Stimulated activated CD8-positive, alpha-beta memory T cell treated with anti-CD3 and anti-CD28 coated beads, Interleukin-12 subunit alpha, Interleukin-12 subunit beta, amount 100 ng/mL, for 24 hours (primary cell): ENCODE data around the gene ATAD2B.
A peak's percentile ranks its signal among the peaks of the same experiment; 100 is the strongest.
"Not testable (repeated sequence)": the region's sequence is repeated elsewhere in the genome, so short reads cannot be mapped to it uniquely, and the experiment has no call there.

Experiments
- DNase-seq: peaks from one replicate; pipeline ENCODE4 v3.0.0-alpha.2; 2020; ENCODE audit errors: extremely low read depth

The ATAD2B gene

DNA sequence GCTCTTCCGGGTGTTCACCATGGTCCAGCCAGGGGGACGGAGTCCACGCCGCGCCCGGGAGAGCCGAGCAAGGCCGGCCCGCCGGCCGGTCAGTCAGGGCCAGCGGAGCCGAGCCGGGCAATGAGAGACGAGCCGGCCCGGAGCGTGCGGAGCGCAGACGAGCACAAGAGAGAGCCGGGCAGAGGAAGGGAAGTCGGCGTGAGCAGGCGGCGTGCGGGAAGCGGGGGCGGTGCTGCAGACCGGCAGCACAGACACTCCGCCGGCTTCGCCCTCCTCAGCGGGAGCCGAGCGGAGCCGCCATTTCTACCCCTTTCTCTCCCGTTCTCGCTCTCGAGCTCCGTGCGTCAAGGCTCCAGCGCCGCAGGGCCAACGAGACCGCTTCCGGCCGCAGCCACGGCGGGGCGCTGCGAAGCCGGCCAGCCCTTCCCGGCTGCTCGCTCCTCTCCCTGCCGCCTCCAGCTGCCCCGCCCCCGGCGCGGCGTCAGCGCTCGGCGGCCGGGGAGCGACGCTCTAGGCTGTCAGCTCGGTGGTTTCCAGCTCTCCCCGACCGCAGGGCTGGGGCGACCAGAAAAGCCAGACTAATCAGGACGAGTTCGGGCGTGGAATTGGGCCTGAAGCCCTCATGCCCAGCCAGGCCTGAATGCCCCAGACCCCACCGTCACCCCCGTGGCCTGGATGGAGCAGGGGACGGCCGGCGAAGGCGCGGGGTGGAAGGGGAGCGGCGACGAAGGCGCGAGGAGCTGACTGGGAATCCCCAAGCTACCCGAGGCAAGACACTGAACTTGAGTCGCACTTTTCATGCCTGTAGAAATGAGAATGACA lies at the start of gene ATAD2B:
Gene ATAD2B, minus strand, starts transcription at position 374 of the 822 bp plus-strand sequence. Its CDS starts 353 bp downstream, at position 21.
- DNase-seq = peak; percentile 80

DNA sequence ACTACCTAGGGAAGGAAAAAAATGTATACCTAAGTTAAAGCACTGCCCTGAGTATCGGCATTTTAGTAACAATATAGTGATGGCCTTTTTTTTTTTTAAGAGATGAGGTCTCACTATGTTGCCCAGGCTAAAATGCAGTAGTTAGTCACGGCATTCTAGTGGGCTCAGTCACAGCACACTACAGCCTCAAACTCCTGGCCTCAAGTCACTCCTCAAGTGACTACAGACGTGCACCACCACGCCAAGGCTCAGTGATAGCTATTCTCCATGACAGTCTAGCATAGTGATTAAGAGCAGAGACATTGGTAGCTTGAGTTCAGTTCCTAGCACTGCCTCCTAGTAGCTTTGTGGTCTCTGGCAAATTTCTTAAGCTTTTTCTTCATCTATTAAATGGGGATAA lies 40.9 kb upstream of the ATAD2B start:
- DNase-seq = no peak

DNA sequence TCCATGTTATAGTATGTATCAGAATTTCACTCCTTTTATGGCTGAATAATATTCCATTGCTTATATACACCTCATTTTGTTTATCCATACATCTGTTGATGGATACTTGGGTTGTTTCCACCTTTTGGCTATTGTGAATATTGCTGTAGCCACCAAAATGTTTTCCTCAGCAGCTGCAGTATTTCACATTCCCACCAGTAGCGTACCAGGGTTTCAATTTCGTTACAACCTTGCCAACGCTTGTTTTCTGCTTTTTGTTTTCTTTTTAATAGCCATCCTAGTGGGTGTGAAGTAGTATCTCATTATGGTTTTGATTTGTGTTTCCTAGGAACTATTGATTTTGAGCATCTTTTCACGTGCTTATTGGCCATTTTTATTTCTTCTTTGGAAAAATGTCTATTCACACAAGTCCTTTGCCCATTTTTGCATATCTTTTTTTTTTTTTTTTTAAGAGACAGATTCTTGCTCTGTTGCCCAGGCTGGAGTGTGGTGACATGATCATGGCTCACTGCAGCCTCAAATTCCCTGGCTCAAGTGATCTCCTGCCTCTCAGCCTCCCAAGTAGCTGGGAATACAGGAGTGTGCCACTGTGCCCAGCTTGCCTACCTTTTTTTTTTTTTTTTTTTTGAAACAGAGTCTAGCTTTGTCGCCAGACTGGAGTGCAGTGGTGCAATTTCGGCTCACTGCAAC lies 27.5 kb upstream of the ATAD2B start:
- DNase-seq = no peak

DNA sequence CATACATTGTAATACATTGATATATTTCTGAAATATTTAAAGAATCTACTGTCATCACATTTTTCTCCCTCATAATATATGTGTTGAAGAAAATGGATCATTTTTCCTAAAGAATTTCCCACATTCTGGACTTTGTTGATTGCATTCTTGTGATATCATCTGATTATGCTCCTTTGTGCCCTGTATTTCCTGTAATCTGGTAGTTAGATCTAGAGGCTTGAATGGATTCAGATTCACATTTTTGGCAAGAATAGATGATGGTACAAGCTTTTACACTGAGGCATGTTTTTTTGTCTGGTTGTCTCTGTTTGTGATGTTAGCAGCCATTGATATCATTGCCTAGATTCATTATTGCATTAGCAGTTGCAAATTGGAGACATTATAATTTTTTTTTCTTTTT lies 26.7 kb upstream of the ATAD2B start:
- no peak for DNase-seq

DNA sequence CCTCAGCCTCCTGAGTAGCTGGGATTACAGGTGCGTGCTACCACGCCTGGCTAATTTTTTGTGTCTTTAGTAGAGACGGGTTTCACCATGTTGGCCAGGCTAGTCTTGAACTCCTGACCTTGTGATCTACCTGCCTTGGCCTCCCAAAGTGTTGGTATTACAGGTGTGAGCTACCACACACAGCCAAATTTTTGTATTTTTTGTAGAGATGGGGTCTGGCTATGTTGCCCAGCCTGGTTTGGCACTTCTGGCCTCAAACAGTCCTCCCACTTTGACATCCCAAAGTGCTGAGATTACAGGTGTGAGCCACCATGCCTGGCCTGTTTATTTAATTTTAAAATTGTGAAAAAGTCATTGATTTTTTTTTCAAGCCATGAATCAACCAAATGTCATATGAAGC lies 25.6 kb upstream of the ATAD2B start:
- DNase-seq = not testable (repeated sequence)

DNA sequence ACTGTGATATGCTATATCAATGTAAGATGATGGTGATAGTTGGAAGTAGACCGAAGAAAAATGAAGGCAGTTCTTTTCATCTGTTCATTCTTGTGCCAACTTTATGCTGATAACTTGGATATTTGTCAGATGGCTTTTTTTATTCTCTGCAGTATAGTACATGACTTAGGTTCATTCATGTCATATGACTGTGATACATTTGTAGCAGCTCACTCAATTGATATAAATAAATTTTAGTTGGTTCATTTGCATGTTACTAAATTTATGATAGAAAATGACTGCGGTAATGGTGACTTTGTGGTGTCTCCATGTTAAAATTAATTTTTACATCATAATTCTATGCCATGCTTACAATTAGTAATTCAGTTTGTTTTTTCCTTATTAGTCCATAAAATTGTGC lies 20.4 kb upstream of the ATAD2B start:
- no peak for DNase-seq

DNA sequence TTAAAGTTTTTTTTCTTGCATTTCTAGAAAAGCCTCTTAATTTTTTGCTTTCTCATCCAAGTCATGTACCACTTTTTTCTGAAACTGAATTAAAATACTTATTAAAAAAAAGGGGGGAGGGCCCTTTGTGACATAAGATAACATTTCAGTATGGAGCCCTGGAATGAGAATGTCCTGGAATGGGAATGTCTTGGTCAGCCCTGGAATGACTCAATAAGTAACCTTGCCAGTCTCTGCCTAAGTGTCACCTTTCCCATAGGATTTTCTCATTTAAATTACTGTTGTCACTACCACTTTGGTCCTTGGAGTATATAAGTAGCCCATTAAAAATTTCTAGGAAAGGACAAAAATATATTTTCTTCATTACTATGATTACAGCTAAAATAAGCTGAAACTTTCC lies 18.1 kb upstream of the ATAD2B start:
- DNase-seq = no peak

DNA sequence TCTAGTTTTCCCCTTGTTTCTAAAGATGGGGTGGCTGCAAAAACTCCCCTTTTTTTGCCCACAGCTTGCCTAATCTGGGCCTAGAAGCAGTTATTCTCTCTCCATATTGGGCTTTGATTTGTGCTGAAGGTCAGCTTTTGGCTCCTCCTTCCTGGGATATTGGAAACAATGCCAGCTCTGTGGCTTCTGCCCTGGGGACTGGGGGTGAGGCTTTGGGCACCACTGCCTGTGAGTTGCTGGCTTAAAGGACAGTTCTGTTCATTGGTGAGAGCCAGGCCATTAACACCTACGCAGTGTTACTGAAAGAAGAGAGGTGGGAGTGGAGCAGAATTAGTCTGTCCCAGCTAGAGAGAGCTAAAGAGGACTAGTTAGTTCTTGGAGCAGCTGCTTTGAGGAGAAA lies 17.6 kb upstream of the ATAD2B start:
- no peak for DNase-seq

DNA sequence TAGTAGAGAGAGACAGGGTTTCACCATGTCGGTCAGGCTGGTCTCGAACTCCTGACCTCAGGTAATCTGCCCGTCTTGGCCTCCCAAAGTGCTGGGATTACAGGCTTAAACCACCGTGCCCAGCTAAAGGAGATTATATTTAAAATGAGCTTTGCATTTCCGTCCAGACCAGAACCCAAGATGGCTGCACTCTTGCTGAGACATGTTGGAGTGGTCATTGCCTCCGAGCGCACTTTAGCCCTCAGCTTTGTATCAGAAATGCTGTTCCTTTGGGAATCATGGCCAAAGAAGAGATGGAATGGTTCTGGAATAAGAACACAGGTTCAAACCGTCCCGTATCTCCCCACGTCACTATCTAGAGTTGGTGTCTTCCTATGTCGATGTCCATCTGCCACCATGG lies 16.7 kb upstream of the ATAD2B start:
- no peak for DNase-seq

DNA sequence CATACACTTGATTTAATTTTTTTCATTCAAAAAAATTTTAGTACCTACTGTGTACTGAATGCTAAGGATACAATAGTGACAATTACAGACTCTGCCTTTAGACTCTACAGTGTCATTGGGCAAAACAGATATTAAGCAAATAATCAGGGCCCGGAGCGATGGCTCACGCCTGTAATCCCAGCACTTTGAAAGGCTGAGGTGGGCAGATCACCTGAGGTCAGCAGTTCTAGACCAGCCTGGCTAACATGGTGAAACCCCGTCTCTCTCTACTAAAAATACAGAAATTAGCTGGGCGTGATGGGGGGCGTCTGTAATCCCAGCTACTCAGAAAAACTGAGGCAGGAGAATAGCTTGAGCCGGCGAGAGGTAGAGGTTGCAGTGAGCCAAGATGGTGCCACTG lies 14.7 kb upstream of the ATAD2B start:
- no peak for DNase-seq

DNA sequence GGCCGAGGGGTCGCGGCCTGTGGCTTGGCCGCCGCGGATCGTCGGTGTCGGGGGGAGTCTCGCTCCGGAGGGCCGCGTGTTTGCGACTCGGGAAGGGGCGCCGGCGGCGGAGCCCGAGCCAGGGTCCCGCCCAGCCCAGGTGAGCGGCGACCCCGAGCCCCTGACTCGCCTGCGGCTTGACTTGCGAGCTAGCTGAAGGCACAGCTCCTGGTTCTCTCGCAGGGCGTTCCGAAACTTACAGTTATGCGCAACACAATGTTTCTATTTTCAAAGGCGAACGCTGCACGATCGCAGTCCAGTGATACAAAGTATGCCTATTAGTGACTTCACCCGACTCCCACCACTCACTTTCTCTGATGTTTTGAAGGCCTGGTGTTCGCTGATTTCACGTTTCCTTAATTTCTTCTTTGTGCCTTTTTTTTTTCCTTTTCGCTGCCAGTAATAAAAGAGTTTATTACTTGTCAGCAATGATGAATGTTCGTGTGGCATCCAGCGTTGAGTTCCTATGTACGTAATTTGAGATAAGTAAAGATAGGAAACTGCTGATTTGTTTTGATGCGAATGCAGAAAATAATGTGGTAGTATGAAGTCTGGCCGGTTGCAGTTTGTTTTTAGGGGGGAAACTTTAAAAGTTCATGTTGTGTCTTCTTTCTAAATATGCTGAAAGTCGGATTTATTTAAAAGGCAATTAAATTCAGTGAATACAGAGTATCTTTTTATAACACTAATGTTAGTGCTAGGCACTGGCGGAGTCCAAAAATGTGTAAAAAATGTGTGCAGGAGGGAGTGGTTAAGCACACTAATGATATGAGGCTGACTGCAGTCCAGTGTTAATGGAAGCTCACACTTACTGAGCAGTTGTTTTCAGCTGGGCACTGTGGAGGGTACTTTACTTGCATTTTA lies 14.0 kb upstream of the ATAD2B start:
- no peak for DNase-seq

DNA sequence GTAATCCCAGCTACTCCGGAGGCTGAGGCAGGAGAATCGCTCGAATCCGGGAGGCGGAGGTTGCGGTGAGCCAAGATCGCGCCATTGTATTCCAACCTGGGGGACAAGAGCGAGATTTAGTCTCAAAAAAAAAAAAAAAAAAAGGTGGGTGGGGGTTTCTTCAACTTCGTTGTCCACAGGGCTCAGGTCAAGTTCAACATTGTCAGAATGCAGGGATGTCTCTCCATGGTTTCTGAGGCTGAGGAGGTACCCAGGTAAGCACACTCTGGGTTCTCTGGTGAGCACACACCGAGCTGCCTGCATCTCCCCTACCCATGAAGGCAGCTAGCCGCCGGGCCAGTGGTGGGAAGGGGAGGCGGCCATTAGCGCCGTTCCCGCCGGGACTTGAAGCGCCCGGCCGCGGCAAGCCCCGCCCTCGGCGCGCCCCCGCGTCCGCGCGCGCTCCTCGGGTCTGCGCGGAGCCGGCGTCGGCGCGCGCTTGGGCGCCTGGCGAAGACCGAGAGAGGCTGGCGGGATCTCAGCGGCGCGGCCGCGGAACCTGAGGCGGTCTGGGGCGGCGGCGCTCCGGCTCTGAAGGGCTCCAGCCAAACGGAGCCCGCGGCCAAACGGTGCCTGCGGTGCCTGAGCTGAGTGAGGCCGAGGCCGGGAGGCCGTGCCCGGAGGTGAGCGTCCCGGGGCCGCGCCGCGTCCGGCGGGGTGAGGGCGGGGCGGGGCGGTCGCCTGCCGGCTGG lies 13.2 kb upstream of the ATAD2B start, which contains the start of gene UBXN2A:
Gene UBXN2A, plus strand, starts transcription at position 477 of the 731 bp plus-strand sequence. CDS start 17,852 bp downstream, outside the sequence.
- peak; percentile 45 for DNase-seq

DNA sequence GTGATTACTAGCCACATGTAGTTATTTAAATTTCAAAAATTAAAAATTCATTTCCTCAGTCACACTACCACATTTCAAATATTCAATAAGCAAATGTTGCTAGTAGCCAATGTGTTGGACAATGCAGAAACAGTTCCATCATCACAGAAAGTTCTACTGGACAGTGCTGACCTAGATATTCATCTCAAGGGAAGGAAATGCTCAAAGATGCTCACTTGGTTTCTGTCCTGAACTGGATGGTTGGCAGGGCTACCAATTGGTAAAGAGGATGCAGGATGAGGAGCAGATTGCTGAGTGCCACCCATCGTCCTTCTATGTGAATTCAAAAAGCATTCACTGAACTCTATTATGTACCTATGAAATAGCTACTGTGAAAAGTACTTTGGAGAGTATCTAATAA lies 7.3 kb upstream of the ATAD2B start:
- DNase-seq = no peak

DNA sequence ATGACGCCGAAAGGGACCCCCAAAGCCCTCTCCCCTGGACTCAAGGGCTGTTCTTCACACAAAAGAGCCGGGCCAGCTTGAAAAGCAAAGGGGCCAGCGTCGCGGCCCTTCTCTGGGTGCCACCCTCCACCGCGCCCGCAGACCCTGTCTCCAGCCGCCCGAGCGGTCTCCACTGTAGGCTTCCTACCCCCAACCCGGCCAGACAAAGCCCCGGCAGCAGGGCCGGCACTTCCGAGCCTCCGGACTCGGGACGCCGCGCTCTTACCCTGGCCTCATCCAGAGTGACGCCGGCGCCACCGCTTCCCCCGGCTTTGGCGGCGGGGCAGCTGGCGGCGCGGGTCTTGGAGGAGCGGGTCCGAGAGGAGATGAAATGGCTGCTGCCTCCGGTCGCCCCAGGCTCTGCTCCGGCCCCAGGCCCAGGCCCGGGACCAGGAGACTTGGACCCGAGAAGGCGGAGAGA lies 603 bp downstream of the ATAD2B start:
- no peak for DNase-seq

DNA sequence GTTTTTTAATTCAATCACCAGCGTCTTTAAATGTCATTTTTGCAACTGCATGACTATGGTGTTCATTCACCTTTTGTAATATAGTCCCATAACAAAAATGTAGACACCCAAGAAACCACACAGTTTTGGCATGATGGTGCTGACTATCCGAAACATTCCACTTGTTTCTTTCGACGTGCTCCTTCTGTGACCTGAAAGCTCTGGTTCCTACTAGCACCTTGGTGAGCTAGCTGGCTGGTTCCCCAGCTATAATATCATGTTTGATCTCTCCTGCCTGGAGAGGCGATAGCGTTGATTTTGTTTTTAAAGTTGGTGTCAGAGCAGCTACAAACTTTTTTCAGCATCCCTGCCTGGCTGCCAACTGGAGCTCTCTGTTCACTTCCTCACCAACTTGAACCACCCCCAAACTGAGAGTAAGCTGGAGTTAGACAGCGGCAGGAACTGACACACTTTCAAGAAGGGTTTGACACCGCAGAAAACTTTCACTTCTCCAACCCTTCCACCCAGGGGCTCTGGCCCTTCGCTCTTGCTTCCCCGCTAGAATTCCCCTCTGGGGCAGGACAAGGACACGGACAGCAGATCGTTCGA lies 1.1 kb downstream of the ATAD2B start:
- DNase-seq = peak; percentile 25

DNA sequence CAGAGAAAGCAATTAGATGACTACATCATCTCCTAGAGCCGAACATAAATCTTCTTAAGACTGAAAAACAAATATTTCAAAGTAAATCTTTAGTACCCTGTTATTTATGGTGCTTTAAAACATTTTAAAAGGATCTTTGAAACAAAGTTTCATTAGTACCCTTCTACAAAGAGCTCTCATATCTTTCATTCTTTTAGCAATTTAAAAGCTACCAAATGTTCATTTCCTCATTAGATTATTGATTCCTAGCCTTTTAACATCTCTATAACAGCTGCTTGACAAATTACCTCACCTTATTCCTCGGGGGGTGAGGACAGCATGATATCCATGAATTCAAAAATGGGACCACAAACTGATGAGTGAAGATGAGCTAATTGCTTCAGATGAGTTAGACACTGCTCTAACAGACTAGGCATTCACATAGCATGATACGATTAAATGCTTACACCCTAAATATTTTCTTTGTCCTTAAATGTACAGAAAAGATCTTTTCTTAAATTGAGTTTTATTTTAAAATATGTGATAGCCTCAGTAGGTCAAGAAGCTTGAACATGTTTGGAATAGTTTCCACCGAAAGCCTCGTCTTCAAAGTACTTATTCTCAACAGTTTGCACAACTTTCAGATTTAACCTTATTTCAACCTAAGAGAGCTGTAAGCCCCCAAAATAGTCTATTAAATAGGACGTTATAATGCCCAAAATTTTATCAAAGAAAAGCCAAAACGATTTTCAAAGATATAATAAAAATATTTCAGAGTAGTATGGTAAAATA lies 2.1 kb downstream of the ATAD2B start:
- no peak for DNase-seq

DNA sequence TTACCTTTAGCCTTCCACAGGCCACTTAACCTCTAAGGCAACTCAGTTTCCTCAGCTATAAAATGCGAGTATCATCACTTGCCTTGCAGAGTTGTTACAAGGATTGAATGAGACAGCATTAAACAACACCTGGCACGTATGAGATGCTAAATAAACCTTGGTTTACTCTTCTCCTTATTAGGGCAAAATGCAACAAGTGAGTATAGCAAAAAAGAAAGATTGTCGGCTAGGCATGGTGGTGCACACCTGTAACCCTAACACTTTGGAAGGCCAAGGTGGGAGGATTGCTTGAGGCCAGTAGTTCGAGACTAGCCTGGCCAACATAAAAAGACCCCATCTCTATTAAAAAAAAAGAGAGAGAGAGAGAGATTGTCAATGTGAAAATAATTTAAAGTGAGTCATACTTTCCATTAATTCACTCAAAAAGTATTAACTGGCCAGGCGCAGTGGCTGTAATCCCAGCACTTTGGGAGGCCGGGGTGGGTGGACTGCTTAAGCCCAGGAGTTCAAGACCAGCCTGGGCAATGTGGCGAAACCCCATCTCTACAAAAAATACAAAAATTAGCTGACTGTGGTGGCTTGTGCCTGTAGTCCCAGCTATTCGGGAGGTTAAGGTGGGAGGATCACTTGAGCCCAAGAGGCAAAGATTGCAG lies 8.0 kb downstream of the ATAD2B start:
- DNase-seq = no peak

DNA sequence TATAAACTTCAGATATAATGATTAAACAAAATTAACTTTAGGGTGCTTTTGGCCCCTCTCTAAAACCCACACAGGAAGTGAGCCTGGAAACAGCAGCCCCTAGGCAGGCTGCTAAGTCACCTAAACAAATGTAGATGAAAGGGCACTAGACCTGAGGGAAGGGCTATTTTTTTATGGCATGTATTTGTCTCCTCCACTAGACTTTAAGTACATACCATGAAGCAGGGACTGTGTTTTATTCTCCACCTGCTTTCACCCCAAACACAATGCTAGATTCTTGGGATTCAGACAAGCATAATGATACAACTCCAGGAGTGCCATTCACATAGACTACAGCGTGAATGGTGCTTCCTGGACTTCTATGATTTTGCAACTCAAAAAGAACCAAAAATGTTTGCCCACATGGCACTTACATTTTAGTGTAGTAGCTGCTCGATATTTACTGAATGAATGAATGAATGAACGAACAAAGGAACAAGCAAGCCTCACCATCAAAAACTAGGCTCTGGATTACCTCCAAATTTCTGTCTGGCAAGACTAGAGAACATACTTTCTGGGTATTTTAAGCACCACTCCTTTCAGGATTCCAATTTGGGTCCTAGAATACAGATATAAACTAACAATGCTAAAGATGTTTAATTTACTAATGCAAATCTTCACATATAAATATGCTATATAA lies 10.1 kb downstream of the ATAD2B start:
- DNase-seq = no peak

DNA sequence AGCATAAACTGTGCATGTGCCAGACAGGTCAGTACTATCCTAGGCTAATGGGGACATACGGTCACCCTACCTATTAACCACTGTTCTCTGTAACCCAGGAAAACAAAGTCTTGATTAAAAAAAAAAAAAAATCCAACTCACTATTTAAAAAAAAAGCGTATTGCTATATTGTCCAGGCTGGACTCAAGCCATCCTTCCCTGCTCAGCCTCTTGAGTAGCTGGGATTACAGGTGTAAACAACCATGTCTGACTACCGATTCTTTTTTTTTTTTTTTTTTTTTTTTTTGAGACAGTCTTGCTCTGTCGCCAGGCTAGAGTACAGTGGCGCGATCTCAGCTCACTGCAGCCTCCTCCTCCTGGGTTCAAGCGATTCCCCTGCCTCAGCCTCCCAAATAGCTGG lies 11.6 kb downstream of the ATAD2B start:
- no peak for DNase-seq
